H1 (cell line): ENCODE data around the gene FICD. TPM values are rescaled to one million over a fixed set of nuclear protein-coding genes. Genes with fewer than 3 reads are reported as not detected.

ENCODE experiments used
- BCL11A ChIP-seq, 2 experiments: IDR thresholded peaks; one replicate each; pipeline ENCODE4 v1.6.1; 2011; ENCODE audit warnings: low read depth in 2 of 2, low read length in 2 of 2, mild to moderate bottlenecking in 2 of 2
- BRCA1 ChIP-seq: IDR thresholded peaks from 2 replicates; pipeline ENCODE4 v1.6.1; 2012; ENCODE audit warnings: low read depth, low read length, improper control_type of control experiment
- EGR1 ChIP-seq: IDR thresholded peaks from 2 replicates; pipeline ENCODE4 v1.6.1; 2011; ENCODE audit warnings: low read depth, low read length, borderline replicate concordance
- SAP30 ChIP-seq: fragments of 300-600 bp; sonication (generic); IDR thresholded peaks from 2 replicates; pipeline ENCODE4 v1.7.1; 2012; ENCODE audit warnings: low read length, moderate library complexity, mild to moderate bottlenecking, inconsistent platforms; ENCODE audit not compliant: insufficient read depth, insufficient replicate concordance
- SIRT6 ChIP-seq: IDR thresholded peaks from one replicate; pipeline ENCODE4 v1.7.1; 2012; ENCODE audit warnings: low read length, inconsistent platforms
- SUZ12 ChIP-seq: fragments of 200-600 bp; sonication (generic); IDR thresholded peaks from 2 replicates; pipeline ENCODE4 v1.6.1; 2012; ENCODE audit warnings: mild to moderate bottlenecking, inconsistent platforms, low read length, moderate library complexity, mixed read lengths
- polyA plus RNA-seq, 7 experiments: library from polyadenylated mRNA; depleted of rRNA in 3 of 7; stranded (reverse) in 5 of 7; unstranded in 2 of 7; fragments of >200 nt in 5 of 7; fragments of 200-250 nt in 2 of 7; gene quantifications; 1 replicate in 5 of 7; 2 replicates in 1 of 7; 4 replicates in 1 of 7; pipeline versions ENCODE4 v1.2.1 to v1.2.3, GENCODE V29; 2011 to 2013; ENCODE audit warnings: missing spikeins in 2 of 7, mixed read lengths in 2 of 7
- total RNA-seq: library from RNA; stranded (reverse); fragmentation: NEBNext Ultra II Directional; extraction: Animal tissue kit (Norgen Biotek cat#: 25700); gene quantifications from 2 replicates; pipeline ENCODE4 v1.2.1, GENCODE V29; 2021
- TF ChIP-seq, protein P1 (sequence below): fragments of 300-600 bp; sonication (generic); IDR thresholded peaks from 2 replicates; pipeline ENCODE4 v1.7.1; 2012; ENCODE audit warnings: low read length, moderate library complexity, mild to moderate bottlenecking, inconsistent platforms; ENCODE audit not compliant: insufficient replicate concordance

The FICD gene
- total and polyA plus RNA-seq, 2 of the 8 experiments (the other 6 are each of a cell fraction or from before 2014, with no cell fraction given) = 2.2 to 6.0 TPM

DNA sequence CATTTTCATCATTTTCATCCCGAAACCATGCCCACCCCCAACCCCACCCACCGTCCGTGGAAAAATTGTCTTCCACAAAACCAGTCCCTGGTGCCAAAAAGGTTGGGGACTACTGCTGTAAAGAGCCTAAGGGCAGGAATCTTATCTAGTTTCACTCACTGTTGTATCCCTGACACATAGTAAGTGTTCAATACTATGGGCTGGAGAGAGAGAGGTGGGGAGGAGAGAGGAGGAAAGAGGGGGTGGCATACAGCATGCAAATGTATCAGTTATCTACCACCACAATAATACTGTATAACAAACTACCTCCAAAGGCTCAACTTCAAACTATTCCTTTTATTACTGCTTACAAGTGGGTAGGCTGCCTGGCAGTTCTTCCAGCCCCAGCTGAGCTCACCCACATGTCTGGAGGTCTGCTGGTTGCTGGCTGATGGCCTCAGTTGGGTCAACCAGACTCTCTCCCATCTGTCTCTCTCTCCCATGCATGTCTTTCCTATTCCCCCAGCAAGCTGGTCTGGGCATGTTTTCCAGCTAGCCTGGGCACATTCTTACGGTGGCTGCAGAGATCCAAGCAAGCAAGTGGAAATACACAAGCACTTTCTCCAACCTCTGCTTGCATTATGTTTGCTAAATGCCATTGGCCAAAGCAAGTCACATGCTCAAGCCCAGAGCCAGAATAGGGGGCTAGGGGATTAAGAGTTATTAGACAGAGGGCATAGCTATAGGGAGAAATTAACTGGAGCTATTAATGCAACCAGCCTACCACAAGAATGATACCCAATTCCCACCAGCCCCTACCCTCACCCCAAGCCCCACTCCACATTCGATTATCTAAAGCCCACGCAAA, 31.6 kb upstream of the FICD start (continued):
- TF ChIP-seq, protein P1, sequence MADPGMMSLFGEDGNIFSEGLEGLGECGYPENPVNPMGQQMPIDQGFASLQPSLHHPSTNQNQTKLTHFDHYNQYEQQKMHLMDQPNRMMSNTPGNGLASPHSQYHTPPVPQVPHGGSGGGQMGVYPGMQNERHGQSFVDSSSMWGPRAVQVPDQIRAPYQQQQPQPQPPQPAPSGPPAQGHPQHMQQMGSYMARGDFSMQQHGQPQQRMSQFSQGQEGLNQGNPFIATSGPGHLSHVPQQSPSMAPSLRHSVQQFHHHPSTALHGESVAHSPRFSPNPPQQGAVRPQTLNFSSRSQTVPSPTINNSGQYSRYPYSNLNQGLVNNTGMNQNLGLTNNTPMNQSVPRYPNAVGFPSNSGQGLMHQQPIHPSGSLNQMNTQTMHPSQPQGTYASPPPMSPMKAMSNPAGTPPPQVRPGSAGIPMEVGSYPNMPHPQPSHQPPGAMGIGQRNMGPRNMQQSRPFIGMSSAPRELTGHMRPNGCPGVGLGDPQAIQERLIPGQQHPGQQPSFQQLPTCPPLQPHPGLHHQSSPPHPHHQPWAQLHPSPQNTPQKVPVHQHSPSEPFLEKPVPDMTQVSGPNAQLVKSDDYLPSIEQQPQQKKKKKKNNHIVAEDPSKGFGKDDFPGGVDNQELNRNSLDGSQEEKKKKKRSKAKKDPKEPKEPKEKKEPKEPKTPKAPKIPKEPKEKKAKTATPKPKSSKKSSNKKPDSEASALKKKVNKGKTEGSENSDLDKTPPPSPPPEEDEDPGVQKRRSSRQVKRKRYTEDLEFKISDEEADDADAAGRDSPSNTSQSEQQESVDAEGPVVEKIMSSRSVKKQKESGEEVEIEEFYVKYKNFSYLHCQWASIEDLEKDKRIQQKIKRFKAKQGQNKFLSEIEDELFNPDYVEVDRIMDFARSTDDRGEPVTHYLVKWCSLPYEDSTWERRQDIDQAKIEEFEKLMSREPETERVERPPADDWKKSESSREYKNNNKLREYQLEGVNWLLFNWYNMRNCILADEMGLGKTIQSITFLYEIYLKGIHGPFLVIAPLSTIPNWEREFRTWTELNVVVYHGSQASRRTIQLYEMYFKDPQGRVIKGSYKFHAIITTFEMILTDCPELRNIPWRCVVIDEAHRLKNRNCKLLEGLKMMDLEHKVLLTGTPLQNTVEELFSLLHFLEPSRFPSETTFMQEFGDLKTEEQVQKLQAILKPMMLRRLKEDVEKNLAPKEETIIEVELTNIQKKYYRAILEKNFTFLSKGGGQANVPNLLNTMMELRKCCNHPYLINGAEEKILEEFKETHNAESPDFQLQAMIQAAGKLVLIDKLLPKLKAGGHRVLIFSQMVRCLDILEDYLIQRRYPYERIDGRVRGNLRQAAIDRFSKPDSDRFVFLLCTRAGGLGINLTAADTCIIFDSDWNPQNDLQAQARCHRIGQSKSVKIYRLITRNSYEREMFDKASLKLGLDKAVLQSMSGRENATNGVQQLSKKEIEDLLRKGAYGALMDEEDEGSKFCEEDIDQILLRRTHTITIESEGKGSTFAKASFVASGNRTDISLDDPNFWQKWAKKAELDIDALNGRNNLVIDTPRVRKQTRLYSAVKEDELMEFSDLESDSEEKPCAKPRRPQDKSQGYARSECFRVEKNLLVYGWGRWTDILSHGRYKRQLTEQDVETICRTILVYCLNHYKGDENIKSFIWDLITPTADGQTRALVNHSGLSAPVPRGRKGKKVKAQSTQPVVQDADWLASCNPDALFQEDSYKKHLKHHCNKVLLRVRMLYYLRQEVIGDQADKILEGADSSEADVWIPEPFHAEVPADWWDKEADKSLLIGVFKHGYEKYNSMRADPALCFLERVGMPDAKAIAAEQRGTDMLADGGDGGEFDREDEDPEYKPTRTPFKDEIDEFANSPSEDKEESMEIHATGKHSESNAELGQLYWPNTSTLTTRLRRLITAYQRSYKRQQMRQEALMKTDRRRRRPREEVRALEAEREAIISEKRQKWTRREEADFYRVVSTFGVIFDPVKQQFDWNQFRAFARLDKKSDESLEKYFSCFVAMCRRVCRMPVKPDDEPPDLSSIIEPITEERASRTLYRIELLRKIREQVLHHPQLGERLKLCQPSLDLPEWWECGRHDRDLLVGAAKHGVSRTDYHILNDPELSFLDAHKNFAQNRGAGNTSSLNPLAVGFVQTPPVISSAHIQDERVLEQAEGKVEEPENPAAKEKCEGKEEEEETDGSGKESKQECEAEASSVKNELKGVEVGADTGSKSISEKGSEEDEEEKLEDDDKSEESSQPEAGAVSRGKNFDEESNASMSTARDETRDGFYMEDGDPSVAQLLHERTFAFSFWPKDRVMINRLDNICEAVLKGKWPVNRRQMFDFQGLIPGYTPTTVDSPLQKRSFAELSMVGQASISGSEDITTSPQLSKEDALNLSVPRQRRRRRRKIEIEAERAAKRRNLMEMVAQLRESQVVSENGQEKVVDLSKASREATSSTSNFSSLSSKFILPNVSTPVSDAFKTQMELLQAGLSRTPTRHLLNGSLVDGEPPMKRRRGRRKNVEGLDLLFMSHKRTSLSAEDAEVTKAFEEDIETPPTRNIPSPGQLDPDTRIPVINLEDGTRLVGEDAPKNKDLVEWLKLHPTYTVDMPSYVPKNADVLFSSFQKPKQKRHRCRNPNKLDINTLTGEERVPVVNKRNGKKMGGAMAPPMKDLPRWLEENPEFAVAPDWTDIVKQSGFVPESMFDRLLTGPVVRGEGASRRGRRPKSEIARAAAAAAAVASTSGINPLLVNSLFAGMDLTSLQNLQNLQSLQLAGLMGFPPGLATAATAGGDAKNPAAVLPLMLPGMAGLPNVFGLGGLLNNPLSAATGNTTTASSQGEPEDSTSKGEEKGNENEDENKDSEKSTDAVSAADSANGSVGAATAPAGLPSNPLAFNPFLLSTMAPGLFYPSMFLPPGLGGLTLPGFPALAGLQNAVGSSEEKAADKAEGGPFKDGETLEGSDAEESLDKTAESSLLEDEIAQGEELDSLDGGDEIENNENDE = no peak
- TF ChIP-seq BRCA1 (no peak), BCL11A (IDR thresholded peaks at IDR 0.05; ENCODE audit: low read depth in 2 of 2, low read length in 2 of 2) (no peak), SIRT6 (no peak), EGR1 (no peak), SAP30 (no peak), SUZ12 (no peak)
